Breast epithelium (tissue), 4 donors: Measurements from ENCODE around the gene ZDHHC6. TPM values are rescaled to one million over a fixed set of nuclear protein-coding genes. Genes with fewer than 3 reads are reported as not detected.

ENCODE experiments used
- DNase-seq, 2 donors: peaks; one replicate each; pipeline ENCODE4 v3.0.0-alpha.2; 2019; ENCODE audit warnings: low spot score in 2 of 2
- H3K27ac ChIP-seq, 2 donors: fragments of 200-600 bp; sonication (generic) in 1 of 2; one replicate each; pipeline ENCODE4 v1.5.1; 2016 to 2019; ENCODE audit warnings: mild to moderate bottlenecking in 1 of 2
- H3K27me3 ChIP-seq, 2 donors: fragments of 200-600 bp; sonication (generic) in 1 of 2; one replicate each; pipeline versions ENCODE4 v1.5.1 to v1.6.0; 2017 to 2019; ENCODE audit warnings: control low read depth in 1 of 2, mild to moderate bottlenecking in 1 of 2
- H3K36me3 ChIP-seq: fragments of 200-600 bp; one replicate; pipeline ENCODE4 v1.5.1; 2019
- H3K4me1 ChIP-seq, 2 donors: fragments of 200-600 bp; sonication (generic); one replicate each; pipeline ENCODE4 v1.5.1; 2016 to 2019; ENCODE audit warnings: control low read depth in 1 of 2
- H3K4me3 ChIP-seq, 3 donors: fragments of 200-600 bp; sonication (generic); 1 replicate in 2 of 3; 2 replicates in 1 of 3; pipeline ENCODE4 v1.5.1; 2016 to 2019; ENCODE audit warnings: mild to moderate bottlenecking in 3 of 3, moderate library complexity in 2 of 3
- H3K9me3 ChIP-seq, 2 donors: fragments of 200-600 bp; sonication (generic) in 1 of 2; one replicate each; pipeline ENCODE4 v1.5.1; 2016 to 2019; ENCODE audit warnings: control low read depth in 1 of 2
- CTCF ChIP-seq, 3 donors: fragments of 450-650 bp; IDR thresholded peaks; one replicate each; pipeline ENCODE4 v1.5.1; 2016 to 2017; ENCODE audit warnings: antibody characterized with exemption in 3 of 3, mild to moderate bottlenecking in 3 of 3, moderate library complexity in 3 of 3
- POLR2A ChIP-seq: fragments of 450-650 bp; IDR thresholded peaks from one replicate; pipeline ENCODE4 v1.6.1; 2016; ENCODE audit warnings: antibody characterized with exemption, mild to moderate bottlenecking, moderate library complexity
- POLR2AphosphoS5 ChIP-seq, 3 donors: sonication (generic); formaldehyde crosslinking; IDR thresholded peaks; one replicate each; pipeline ENCODE4 v1.6.1; 2017; ENCODE audit warnings: antibody characterized with exemption in 3 of 3
- intact Hi-C: fragments of 100-400 bp; cut with DNase I; formaldehyde crosslinking; loops from one replicate; pipeline ENCODE4 v1.15.1; 2023; ENCODE audit warnings: low total_unique reads
- total RNA-seq, 3 donors: library from RNA; depleted of rRNA; stranded (reverse); fragments of >200 nt; gene quantifications; one replicate each; pipeline ENCODE4 v1.1.0, GENCODE V29; 2016

Gene ZDHHC6, protein sequence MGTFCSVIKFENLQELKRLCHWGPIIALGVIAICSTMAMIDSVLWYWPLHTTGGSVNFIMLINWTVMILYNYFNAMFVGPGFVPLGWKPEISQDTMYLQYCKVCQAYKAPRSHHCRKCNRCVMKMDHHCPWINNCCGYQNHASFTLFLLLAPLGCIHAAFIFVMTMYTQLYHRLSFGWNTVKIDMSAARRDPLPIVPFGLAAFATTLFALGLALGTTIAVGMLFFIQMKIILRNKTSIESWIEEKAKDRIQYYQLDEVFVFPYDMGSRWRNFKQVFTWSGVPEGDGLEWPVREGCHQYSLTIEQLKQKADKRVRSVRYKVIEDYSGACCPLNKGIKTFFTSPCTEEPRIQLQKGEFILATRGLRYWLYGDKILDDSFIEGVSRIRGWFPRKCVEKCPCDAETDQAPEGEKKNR
- total RNA-seq = 10 to 100 TPM; 27.4 to 34.5 (median 32.1) TPM

- Histone ChIP-seq H3K9me3 (no peaks in the 10 kb centered on the region), H3K4me1 (no peaks in the 10 kb centered on the region), H3K27ac (peak within 1 kb of the TSS; percentile 88 to 92), H3K4me3 (peak within 1 kb of the TSS; percentile 77 to 96 (median 94)), H3K36me3 (no peaks in the 10 kb centered on the region), H3K27me3 (no peaks in the 10 kb centered on the region)
- TF ChIP-seq POLR2AphosphoS5 (IDR thresholded peaks at IDR 0.05) = peak in 2 of 3 donors; percentile 2 to 79
- no peak for TF ChIP-seq CTCF (IDR thresholded peaks at IDR 0.05)
- peak; percentile 36 for TF ChIP-seq POLR2A
- DNase-seq = peak; percentile 74 to 83
- intact Hi-C loops = no loop called here
Measured at GRCh38 chr10:112446855-112447619, at the start of gene ZDHHC6, which contains the start of gene VTI1A. ZDHHC6 (minus strand) TSS chr10:112446914; CDS start chr10:112445436, 1,478 bp downstream. VTI1A (plus strand) TSS chr10:112447215; CDS start chr10:112447374, 159 bp downstream.

- Histone ChIP-seq H3K27me3 (no peaks in the 10 kb centered on the region), H3K4me1 (no peaks in the 10 kb centered on the region), H3K36me3 (no peaks in the 10 kb centered on the region), H3K27ac (no peak overlapping the region), H3K9me3 (no peaks in the 10 kb centered on the region), H3K4me3 (no peak overlapping the region)
- intact Hi-C loops = no loop called here
- DNase-seq = no peak
- TF ChIP-seq CTCF (IDR thresholded peaks at IDR 0.05) = no peak
- no peak for TF ChIP-seq POLR2AphosphoS5 (IDR thresholded peaks at IDR 0.05)
- TF ChIP-seq POLR2A = no peak
Measured at GRCh38 chr10:112492736-112493135, 46.0 kb upstream of the ZDHHC6 start.

DNA sequence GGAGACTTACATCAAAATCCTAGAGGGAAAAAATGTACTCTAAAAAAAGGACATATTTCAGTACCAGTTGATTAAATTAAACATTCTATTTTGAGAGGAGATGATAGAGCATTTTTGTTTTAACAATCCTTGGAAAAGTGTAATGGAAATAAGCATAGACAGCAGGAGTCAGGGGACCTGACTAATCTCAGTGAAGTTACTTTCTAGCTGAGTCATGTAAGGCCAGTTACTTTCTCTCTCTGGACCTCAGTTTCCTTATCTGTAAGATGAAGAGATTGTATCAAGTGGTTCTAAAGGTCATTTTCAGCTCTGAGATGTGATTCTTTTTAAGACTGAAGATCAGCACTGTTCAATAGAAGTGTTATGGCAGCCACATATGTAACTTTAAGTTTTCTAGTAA lies 44.4 kb upstream of the ZDHHC6 start:
- Histone ChIP-seq H3K27ac (no peak overlapping the region), H3K4me1 (no peaks in the 10 kb centered on the region), H3K4me3 (no peak overlapping the region), H3K36me3 (no peaks in the 10 kb centered on the region), H3K27me3 (no peaks in the 10 kb centered on the region), H3K9me3 (no peaks in the 10 kb centered on the region)
- intact Hi-C loops = no loop called here
- no peak for TF ChIP-seq CTCF (IDR thresholded peaks at IDR 0.05)
- TF ChIP-seq POLR2A = no peak
- TF ChIP-seq POLR2AphosphoS5 (IDR thresholded peaks at IDR 0.05) = no peak
- no peak for DNase-seq

DNA sequence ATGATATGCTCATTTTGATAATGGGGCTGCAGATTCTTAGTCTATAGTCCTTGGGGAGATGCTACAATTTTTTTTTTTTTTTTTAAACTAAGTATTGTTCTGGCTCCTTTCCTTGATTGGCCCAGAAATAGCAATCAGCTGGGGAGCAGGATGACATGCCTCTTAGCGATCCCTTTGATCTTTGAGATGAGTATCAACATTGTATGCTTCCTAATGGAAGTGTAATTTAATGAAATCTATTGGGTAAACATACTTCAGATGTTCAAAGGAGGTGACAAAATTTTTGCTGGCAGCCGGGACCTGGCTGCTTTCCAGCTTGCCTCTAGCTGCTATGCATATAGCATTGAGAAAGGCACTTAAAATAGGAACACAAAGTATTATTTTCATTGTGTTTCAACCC lies 43.8 kb upstream of the ZDHHC6 start:
- H3K36me3 ChIP-seq = no peaks in the 10 kb centered on the region
- no peak overlapping the region for H3K4me3 ChIP-seq
- no peaks in the 10 kb centered on the region for H3K9me3 ChIP-seq
- TF ChIP-seq CTCF (IDR thresholded peaks at IDR 0.05) (no peak), POLR2A (no peak), POLR2AphosphoS5 (IDR thresholded peaks at IDR 0.05) (no peak)
- DNase-seq = no peak
- H3K4me1 ChIP-seq = no peaks in the 10 kb centered on the region
- intact Hi-C loops = no loop called here
- H3K27ac ChIP-seq = no peak overlapping the region
- H3K27me3 ChIP-seq = no peaks in the 10 kb centered on the region

GRCh38 chr10:112487964-112488363 lies 41.2 kb upstream of the ZDHHC6 start:
- intact Hi-C loops = no loop called here
- DNase-seq = no peak
- no peaks in the 10 kb centered on the region for H3K27me3 ChIP-seq
- H3K9me3 ChIP-seq = no peaks in the 10 kb centered on the region
- no peak overlapping the region for H3K4me3 ChIP-seq
- H3K27ac ChIP-seq = no peak overlapping the region
- H3K36me3 ChIP-seq = no peaks in the 10 kb centered on the region
- no peaks in the 10 kb centered on the region for H3K4me1 ChIP-seq
- TF ChIP-seq POLR2AphosphoS5 (IDR thresholded peaks at IDR 0.05) = no peak
- no peak for TF ChIP-seq POLR2A
- no peak for TF ChIP-seq CTCF (IDR thresholded peaks at IDR 0.05)
